ENCODE results near the gene TMCO1.
"Not testable (repeated sequence)": the region's sequence is repeated elsewhere in the genome, so short reads cannot be mapped to it uniquely, and the experiment has no call there.

Gene TMCO1

GRCh38 chr1:165688046-165688445, 80.6 kb downstream of the TMCO1 start:
- Histone ChIP-seq H3K9me3 (ENCODE audit: control insufficient read depth in 2 of 2, low read length in 2 of 2) (no peaks in the 10 kb centered on the region), H3K4me1 (ENCODE audit: control insufficient read depth, insufficient read depth, low read length) (no peaks in the 10 kb centered on the region), H3K27ac (ENCODE audit: low read length) (no peak overlapping the region), H3K36me3 (ENCODE audit: control insufficient read depth in 2 of 2, insufficient read depth in 2 of 2, low read length in 2 of 2) (peaks cover 0 to 9% of the 10 kb centered on the region in 2 donors), H3K4me3 (ENCODE audit: low read length in 2 of 2) (no peak overlapping the region), H3K9ac (ENCODE audit: low read length in 2 of 2) (no peak overlapping the region), H3K27me3 (ENCODE audit: control insufficient read depth in 1 of 2, insufficient read depth in 2 of 2, low read length in 2 of 2) (no peaks in the 10 kb centered on the region)

GRCh38 chr1:165686971-165687433, 81.7 kb downstream of the TMCO1 start:
- Histone ChIP-seq H3K36me3 (ENCODE audit: control insufficient read depth in 2 of 2, insufficient read depth in 2 of 2, low read length in 2 of 2) (peaks cover 7 to 18% of the 10 kb centered on the region in 2 donors), H3K27me3 (ENCODE audit: control insufficient read depth in 1 of 2, insufficient read depth in 2 of 2, low read length in 2 of 2) (no peaks in the 10 kb centered on the region), H3K4me3 (ENCODE audit: low read length in 2 of 2) (no peak overlapping the region), H3K9me3 (ENCODE audit: control insufficient read depth in 2 of 2, low read length in 2 of 2) (no peaks in the 10 kb centered on the region), H3K4me1 (ENCODE audit: control insufficient read depth, insufficient read depth, low read length) (no peaks in the 10 kb centered on the region), H3K27ac (ENCODE audit: low read length) (no peak overlapping the region), H3K9ac (ENCODE audit: low read length in 2 of 2) (no peak overlapping the region)

GRCh38 chr1:165686121-165686970, 82.3 kb downstream of the TMCO1 start:
- H3K36me3 ChIP-seq (ENCODE audit: control insufficient read depth in 2 of 2, insufficient read depth in 2 of 2, low read length in 2 of 2), result peaks cover 9 to 20% of the 10 kb centered on the region in 2 donors
- H3K4me3 ChIP-seq (ENCODE audit: low read length in 2 of 2), result no peak overlapping the region
- no peak overlapping the region for H3K27ac ChIP-seq (ENCODE audit: low read length)
- H3K9ac ChIP-seq (ENCODE audit: low read length in 2 of 2), result no peak overlapping the region
- no peaks in the 10 kb centered on the region for H3K9me3 ChIP-seq (ENCODE audit: control insufficient read depth in 2 of 2, low read length in 2 of 2)
- no peaks in the 10 kb centered on the region for H3K27me3 ChIP-seq (ENCODE audit: control insufficient read depth in 1 of 2, insufficient read depth in 2 of 2, low read length in 2 of 2)
- H3K4me1 ChIP-seq (ENCODE audit: control insufficient read depth, insufficient read depth, low read length), result no peaks in the 10 kb centered on the region

- no peak overlapping the region for H3K9ac ChIP-seq (ENCODE audit: low read length in 2 of 2)
- H3K27me3 ChIP-seq (ENCODE audit: control insufficient read depth in 1 of 2, insufficient read depth in 2 of 2, low read length in 2 of 2), result no peaks in the 10 kb centered on the region
- peaks cover 19 to 33% of the 10 kb centered on the region in 2 donors for H3K36me3 ChIP-seq (ENCODE audit: control insufficient read depth in 2 of 2, insufficient read depth in 2 of 2, low read length in 2 of 2)
- H3K4me1 ChIP-seq (ENCODE audit: control insufficient read depth, insufficient read depth, low read length), result no peaks in the 10 kb centered on the region
- no peaks in the 10 kb centered on the region for H3K9me3 ChIP-seq (ENCODE audit: control insufficient read depth in 2 of 2, low read length in 2 of 2)
- no peak overlapping the region for H3K27ac ChIP-seq (ENCODE audit: low read length)
- no peak overlapping the region for H3K4me3 ChIP-seq (ENCODE audit: low read length in 2 of 2)
These were observed 84.7 kb downstream of the TMCO1 start for GRCh38 chr1:165683848-165684485.

- not testable (repeated sequence) for H3K4me1 ChIP-seq (ENCODE audit: control insufficient read depth, insufficient read depth, low read length); H3K9me3 ChIP-seq (ENCODE audit: control insufficient read depth in 2 of 2, low read length in 2 of 2); H3K27ac ChIP-seq (ENCODE audit: low read length); H3K27me3 ChIP-seq (ENCODE audit: control insufficient read depth in 1 of 2, insufficient read depth in 2 of 2, low read length in 2 of 2); H3K4me3 ChIP-seq (ENCODE audit: low read length in 2 of 2); H3K9ac ChIP-seq (ENCODE audit: low read length in 2 of 2)
- H3K36me3 ChIP-seq (ENCODE audit: control insufficient read depth in 2 of 2, insufficient read depth in 2 of 2, low read length in 2 of 2), result peaks cover 26 to 41% of the 10 kb centered on the region in 2 donors
These were observed 87.9 kb downstream of the TMCO1 start for GRCh38 chr1:165680773-165681172.

GRCh38 chr1:165680303-165680702, 88.4 kb downstream of the TMCO1 start:
- H3K9ac ChIP-seq (ENCODE audit: low read length in 2 of 2), result no peak overlapping the region
- H3K4me3 ChIP-seq (ENCODE audit: low read length in 2 of 2), result no peak overlapping the region
- H3K9me3 ChIP-seq (ENCODE audit: control insufficient read depth in 2 of 2, low read length in 2 of 2), result no peaks in the 10 kb centered on the region
- no peak overlapping the region for H3K27ac ChIP-seq (ENCODE audit: low read length)
- H3K4me1 ChIP-seq (ENCODE audit: control insufficient read depth, insufficient read depth, low read length), result no peaks in the 10 kb centered on the region
- H3K36me3 ChIP-seq (ENCODE audit: control insufficient read depth in 2 of 2, insufficient read depth in 2 of 2, low read length in 2 of 2), result peaks cover 26 to 40% of the 10 kb centered on the region in 2 donors
- H3K27me3 ChIP-seq (ENCODE audit: control insufficient read depth in 1 of 2, insufficient read depth in 2 of 2, low read length in 2 of 2), result no peaks in the 10 kb centered on the region

- H3K4me3 ChIP-seq (ENCODE audit: low read length in 2 of 2), result no peak overlapping the region
- no peak overlapping the region for H3K27ac ChIP-seq (ENCODE audit: low read length)
- no peaks in the 10 kb centered on the region for H3K27me3 ChIP-seq (ENCODE audit: control insufficient read depth in 1 of 2, insufficient read depth in 2 of 2, low read length in 2 of 2)
- no peaks in the 10 kb centered on the region for H3K4me1 ChIP-seq (ENCODE audit: control insufficient read depth, insufficient read depth, low read length)
- H3K9ac ChIP-seq (ENCODE audit: low read length in 2 of 2), result no peak overlapping the region
- no peaks in the 10 kb centered on the region for H3K9me3 ChIP-seq (ENCODE audit: control insufficient read depth in 2 of 2, low read length in 2 of 2)
- peaks cover 26 to 38% of the 10 kb centered on the region in 2 donors for H3K36me3 ChIP-seq (ENCODE audit: control insufficient read depth in 2 of 2, insufficient read depth in 2 of 2, low read length in 2 of 2)
These were observed 89.2 kb downstream of the TMCO1 start for GRCh38 chr1:165679282-165680036.

GRCh38 chr1:165678509-165678908, 90.2 kb downstream of the TMCO1 start:
- Histone ChIP-seq H3K9me3 (ENCODE audit: control insufficient read depth in 2 of 2, low read length in 2 of 2) (no peaks in the 10 kb centered on the region), H3K4me1 (ENCODE audit: control insufficient read depth, insufficient read depth, low read length) (no peaks in the 10 kb centered on the region), H3K4me3 (ENCODE audit: low read length in 2 of 2) (no peak overlapping the region), H3K27ac (ENCODE audit: low read length) (no peak overlapping the region), H3K27me3 (ENCODE audit: control insufficient read depth in 1 of 2, insufficient read depth in 2 of 2, low read length in 2 of 2) (no peaks in the 10 kb centered on the region), H3K9ac (ENCODE audit: low read length in 2 of 2) (no peak overlapping the region), H3K36me3 (ENCODE audit: control insufficient read depth in 2 of 2, insufficient read depth in 2 of 2, low read length in 2 of 2) (peaks cover 26 to 38% of the 10 kb centered on the region in 2 donors)
